Glomerular endothelial cell (primary cell): ENCODE data around the gene NPTXR. TPM values are rescaled to one million over a fixed set of nuclear protein-coding genes. Genes with fewer than 3 reads are reported as not detected.
"Not testable (repeated sequence)": the region's sequence is repeated elsewhere in the genome, so short reads cannot be mapped to it uniquely, and the experiment has no call there.

Experiments used
- DNase-seq: peaks from one replicate; pipeline ENCODE4 v3.0.0-alpha.2; 2011; ENCODE audit warnings: low read depth, low spot score; ENCODE audit errors: extremely low read depth
- total RNA-seq: library from RNA; depleted of rRNA; stranded (reverse); fragments of >200 nt; gene quantifications from 2 replicates; pipeline ENCODE4 v1.2.3, GENCODE V29; 2015

NPTXR gene
- total RNA-seq, 1 donor from 2014 or later, result 3.7 TPM

DNA sequence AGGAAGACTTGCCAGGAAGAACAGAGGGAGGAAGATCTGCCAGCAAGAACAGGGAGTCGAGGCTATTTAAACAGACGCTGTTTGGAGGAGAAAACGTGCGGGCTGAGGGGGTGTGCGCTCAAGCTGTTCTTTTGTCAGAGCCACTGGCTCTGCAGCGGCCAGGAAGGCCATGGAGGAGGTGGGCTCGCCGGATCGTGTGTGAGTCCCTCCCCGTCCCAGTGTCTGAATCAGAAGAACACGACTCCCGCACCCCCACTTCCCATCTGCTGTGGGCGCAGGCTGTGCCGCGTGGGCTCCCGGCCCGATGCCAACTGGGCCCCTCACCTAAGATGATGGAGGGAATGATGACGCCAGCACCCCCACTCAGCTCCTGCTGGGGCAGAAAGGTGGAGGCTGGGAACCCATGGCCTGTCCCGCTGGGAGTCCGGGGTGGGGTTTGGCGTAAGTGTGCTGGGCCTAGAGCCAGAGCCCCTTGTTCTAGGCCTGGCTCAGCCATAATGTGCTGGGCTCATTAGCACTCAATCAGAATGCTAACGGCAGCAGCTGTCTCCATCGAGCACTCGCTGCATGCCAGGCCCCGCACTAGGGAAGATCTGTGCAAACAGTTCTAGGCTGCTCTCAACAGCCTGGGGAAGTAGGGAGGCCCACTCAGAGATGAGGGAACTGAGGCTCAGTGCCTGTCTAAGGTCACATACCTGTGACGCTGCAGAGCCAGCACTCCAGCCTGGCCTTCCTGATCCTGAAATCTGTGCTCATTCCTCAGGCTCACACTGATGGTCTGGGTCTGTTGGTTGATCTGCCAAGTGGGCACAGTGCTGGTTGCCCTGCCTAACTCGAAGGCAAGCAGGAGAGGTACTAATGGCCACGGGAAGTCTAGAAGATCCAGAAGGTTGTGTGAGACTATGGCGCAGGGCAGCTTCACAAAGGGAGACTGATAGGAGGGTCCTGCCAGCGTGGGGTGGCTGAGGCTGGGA lies 11.5 kb downstream of the NPTXR start:
- DNase-seq, result no peak

DNA sequence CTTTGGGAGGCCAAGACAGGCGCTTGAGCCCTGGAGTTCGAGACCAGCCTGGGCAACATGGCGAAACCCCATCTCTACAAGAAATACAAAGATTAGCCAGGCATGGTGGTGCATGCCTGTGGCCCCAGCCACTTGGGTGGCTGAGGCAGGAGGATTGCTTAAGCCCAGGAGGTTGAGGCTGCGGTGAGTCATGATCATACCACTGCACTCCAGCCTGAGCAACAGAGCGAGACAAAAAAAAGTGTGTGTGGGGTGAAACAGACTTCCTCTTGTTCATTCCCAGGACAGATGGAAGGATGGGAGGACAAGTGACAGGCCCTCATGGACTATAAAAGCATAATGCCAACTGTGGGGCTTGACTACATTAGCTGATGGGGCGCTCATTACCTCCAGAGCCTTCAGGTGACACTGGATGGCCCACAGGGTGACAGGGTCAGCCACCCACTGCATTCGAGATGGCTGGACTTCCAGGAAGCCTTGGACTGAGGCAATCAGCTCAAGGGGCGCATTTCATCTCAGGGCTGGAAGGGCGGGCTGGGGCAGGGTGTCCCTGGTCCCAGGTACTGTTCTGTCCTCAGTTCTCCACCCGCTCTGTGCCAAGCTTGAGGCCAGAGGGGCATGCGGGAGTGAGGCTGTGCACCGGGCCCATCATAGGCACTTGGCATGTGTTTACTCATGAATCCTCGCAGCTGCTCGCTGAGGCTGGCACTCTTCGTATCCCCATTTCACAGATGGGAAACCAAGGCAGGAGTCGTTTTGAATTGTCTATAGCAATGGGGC lies 12.5 kb downstream of the NPTXR start:
- no peak for DNase-seq

DNA sequence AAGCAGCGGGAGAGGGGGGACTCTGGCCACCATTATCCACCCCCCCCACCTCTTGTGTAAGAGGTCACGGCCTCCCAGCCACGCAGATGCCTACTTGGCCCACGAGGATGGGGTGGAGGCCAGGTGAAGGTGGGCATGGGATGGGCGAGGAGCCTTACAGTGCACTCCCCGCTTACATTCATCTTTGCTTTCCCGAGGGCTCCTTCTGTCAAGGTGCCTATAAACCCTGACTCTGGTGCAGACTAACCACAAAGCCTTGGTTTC lies 13.1 kb downstream of the NPTXR start:
- DNase-seq, result no peak

DNA sequence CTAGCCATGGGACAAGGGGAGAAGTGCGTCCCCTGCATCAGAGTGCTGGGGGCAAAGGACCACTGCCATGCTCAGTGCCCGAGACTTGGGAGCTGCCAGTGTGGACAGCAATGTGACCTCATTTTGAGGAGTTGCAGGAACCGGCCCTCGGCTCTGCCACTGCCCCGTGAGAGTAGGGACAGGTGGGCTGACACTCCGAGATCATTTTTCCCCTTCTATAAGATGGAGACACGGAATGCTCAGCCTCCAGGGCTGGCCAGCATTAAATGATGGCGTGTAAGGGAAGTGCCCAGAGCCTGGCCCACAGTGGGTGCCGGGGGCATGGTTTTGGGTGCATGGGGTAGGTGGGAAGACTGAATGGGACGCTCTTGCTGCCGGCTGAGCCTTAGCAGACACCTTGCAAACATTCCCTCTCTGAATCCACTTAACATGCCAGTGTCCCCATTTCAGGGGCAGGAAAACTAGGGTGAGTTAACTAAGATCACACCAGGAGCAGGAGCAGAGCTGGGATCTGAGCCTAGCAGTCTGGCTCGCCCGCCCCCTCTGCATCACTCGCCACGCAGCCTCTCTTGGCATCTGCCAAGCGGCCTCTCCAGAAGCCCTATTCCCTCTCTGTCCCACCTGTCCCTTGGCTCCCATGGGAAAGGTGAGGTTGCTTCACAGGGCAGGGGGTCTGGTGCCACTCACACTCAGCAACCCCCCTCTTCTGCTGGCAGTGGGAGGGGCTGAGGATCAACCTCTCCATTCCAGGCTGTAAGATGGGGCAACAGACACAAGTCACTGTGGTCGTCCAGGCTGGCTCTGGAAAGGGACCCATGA lies 13.6 kb downstream of the NPTXR start:
- no peak for DNase-seq

DNA sequence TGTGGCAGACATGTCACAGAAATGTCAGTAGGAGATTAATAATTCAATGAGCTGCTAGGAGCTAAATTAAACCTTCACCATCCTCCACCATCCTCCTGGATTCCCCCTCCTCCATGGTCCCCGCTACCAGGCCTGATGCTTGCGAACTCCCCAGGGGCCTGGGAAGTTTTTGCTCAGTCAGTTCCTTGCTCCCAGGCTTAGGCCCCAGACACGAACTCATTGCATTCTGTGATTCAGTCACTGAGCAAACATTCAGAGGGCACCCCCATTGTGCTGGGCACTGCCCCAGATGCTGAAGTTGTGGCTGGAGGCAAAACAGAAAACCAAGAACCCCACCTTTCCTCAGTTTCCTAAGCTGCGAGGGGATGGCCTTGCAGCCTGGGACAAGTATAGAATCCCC lies 14.3 kb downstream of the NPTXR start:
- no peak for DNase-seq

DNA sequence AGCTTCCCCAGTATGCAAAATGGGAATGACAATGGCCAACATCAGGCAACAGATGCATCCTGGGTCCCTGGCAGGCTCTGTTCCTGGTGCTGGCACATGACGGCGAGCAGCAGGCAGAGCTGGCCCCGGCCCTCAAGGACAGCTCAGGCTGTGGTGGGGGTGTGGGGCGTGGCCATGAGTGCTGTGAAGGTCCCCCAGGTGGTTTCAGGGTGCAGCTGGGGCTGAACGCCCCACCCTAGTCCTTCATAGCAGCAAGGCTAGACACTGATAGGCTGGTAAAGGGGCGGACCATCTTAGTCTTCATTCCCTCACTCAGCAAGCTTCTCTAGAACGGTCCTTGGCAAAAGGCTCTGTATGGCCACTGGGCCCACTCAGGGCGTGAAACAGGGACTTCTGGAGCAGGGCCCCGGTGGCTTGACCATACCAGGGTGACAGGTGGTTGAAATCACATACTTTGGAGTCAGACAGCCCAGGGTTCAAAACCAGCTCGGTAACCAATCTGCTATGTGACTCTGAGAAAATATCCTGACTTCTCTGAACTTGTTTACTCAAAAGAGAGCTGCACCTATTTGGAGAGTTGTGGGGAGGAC lies 15.1 kb downstream of the NPTXR start:
- no peak for DNase-seq

DNA sequence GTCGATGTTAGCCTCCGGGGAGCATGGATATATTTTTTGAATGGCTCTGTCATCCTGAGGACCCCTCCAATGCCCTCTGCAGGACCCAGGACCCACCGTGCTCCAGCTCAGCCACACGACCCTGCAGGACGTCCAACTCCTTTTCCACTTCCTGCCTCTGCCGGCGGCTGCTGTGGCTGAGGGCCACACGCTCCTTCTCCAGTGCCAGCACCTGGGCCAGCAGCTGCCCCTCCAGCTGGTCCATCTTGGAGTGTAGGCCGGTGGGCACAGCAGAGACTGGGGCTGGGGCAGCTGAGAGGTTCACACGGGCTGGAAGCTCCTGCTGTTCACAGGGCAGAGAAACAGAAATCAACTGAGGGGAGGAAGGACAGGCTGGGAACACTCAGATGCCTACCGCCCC lies 15.6 kb downstream of the NPTXR start:
- no peak for DNase-seq

DNA sequence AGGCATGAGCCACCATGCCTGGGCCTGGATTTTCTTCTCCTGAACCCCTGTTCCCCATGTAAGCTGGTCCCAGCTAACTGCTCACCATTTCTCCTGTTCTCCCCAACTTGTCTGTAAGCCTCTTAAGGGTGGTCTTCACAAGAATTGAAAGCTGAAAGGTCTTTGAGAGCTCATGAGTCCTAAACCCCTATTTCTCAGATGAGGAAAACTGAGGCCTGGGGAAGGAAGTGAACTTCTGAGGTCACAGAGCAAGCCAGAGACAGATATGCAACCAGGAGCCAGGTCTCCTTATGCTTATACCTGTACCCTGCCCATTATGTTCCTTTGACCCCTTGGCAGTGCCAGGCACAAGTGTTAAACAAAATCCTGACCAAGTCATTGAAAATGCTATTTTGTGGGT lies 16.3 kb downstream of the NPTXR start:
- DNase-seq, result no peak

DNA sequence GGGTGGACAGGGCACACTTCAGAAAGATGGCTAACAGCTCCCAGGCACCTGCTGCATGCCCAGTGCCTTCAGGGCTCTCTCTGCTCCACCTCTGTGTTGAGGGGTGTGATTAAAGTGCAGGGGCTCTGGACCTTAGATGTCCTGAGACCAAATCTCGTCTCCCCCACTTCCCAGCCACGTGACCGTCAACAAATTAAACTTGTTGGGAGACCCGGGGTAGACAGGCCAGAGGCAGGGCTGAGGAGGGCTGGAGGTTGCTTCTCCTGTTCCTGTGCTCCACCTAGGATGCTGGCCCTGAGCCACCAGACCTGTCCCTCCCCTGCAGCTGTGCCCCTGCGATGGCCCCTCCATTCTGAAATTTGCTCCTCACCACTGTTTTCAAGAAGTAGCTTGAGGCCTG lies 17.0 kb downstream of the NPTXR start:
- no peak for DNase-seq

DNA sequence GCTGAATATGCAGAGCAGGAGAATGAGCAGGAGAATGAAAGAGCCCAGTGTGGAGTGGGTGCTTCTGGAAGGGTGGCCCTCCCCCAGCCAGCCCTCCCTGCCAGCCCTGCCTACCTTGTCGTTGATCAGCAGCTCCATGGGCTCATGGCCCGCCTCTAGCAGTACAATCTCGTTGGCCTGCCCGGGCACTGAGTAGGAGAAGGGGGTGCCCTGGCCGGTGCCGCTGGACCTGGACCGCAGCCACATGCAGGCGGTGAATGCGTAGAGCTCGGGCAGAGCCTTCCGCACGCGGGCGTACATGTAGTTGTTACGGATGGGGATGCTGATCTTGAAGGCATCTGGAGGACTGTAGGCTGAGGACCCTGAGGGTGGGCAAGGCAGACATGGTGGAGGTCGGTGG lies 17.4 kb downstream of the NPTXR start:
- DNase-seq, result no peak

DNA sequence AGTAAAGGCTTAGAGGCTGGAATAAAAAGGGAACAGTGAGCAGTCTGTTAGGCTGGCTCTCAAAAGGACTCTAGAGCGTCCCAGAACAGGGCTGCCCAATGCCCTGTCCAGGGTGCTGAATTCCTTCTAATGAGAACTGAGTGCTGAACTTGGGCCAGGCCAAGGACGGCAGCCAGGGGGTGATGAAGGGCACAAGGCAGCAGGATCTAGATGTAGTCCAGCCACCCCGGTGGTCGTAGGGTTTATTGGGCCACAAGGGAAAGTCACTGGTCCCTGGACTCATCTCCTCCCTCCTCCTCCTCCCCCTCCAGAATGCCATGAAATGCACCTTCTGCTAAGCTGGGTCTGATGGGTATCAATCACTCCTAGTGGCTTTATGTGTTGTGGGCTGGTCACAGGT lies 19.2 kb downstream of the NPTXR start:
- peak; percentile 37 for DNase-seq

DNA sequence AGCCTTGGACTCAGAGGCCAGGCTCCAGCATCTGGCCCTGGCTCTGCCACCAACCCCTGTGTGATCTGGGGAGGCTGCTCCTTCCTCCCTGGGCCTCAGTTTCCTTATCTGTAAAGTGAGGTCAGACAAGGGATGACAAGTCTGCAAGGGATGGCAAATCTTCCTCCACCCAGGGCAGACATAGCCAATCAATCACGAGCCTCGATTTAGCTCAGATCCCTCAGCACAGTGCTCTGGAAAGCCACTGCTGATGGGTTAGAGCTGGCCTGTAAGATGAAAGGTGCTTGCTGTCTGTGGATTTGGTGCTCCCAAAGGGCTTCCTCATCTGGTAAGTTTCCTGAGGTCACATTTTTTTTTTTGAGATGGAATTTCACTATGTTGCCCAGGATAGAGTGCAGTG lies 20.2 kb downstream of the NPTXR start:
- DNase-seq, result no peak

DNA sequence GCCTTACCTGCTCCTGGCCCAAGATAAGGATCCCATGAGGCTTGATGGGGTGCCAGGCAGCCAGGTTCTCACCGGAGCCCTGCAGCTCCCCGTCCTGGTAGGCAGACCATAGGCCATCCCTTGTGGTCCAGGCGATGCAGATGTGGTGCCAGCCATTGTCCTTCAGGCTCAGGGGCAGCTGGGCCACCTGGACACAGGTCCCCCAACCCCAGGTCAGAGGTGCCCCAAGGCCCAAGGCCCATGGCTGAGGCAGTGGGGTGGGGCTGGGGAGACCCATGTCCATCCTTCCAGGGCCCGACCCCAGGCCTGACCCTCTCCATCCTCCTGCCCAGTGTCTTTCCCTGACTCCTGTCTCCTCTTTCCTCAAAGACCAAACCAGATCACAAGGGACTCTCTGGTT lies 20.8 kb downstream of the NPTXR start:
- DNase-seq, result no peak

DNA sequence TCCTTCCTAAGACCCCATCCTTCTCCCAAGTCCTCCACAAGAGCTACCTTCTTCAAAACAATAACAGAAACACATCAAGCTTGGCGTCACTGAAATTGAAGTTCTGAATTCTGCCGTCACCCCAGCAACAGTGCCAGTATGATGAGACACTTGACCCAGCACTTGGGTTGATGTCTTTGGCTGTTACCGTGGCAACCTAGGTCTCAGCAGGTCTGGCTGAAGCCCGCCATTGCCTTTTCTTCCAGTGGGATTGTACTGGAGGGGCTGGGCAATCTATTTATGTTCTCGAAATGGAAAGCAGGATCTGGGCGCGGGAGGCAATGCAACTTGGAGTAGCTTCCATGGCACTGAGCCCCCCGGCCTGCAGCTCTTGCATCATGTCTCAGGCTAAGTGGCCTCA lies 23.8 kb downstream of the NPTXR start:
- no peak for DNase-seq

DNA sequence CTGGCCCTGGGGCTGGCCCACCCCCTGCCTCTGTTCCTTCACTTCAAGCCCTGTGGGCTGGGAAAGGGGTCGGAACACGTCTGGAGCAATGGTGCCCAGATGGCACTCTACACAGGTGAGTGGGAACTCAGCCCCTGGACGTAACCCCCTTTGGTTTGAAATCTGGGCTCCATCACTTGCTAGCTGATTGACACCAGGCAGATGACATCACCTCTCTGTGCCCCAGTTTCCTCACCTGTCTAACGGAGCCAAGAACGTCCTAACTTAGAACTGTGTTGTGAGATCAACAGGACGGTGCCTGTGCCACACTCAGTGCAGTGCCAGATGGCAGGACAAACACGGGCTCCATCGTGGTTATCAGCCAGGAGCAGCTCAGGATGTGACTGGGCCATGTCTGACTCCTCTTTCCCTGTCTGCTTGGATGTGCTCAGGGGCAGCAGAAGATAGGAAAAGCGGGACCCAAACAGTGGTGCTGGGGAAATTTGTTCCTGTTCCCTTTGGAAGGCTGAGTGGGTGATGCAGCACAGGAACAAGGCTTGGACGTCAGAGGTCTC lies 24.4 kb downstream of the NPTXR start:
- DNase-seq, result no peak

DNA sequence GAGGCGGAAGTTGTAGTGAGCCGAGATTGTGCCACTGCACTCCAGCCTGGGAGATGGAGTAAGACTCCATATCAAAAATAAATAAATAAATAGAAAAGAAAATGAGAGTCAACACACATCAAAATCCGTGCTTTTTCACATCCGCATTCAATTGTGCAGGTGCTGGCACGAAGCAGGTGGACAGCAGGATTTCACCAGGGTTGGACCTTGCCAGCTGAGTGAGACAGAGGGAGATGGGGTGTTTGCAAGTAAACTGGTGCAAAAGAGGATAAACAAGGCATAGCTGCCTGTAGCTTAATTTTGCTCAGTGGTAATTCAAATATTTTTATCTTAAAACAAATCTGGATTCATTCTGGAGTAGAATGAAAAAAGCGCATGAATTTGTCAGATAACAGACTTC lies 26.6 kb downstream of the NPTXR start:
- no peak for DNase-seq

DNA sequence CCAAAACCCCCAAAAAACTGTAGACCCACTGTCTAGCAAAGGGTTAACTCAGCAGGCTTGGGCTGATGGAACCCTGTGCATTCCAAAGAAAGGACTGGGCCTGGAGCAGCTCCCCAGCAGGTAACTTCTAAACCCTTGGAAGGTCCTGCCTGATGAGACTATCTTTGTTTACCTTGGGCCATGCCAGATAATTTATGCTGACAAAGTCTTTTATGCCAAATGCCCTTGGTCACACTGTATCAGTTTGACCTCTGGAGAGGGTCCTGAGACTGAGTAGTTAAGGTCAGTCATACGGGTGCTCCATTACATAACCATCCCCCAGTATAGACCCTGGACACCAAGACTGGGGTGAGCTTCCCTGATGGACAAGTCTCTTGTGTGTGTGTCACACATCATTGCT lies 28.0 kb downstream of the NPTXR start:
- no peak for DNase-seq

DNA sequence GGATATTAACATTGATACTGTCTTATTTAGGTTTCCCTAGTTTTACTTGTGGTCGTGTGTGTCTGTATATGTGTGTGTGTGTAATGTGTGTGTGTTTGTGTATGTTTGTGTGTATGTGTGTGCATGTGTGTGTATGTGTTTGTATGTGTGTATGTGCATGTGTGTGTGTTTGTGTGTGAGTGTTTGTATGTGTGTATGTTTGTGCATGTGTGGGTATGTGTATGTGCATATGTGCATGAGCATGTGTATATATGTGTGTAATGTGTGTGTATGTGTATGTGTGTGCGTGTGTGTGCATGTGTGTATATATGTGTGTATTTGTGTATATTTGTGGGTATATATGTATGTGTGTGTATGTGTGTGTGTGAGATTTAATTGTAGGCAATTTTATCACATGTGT lies 32.6 kb downstream of the NPTXR start:
- no peak for DNase-seq

DNA sequence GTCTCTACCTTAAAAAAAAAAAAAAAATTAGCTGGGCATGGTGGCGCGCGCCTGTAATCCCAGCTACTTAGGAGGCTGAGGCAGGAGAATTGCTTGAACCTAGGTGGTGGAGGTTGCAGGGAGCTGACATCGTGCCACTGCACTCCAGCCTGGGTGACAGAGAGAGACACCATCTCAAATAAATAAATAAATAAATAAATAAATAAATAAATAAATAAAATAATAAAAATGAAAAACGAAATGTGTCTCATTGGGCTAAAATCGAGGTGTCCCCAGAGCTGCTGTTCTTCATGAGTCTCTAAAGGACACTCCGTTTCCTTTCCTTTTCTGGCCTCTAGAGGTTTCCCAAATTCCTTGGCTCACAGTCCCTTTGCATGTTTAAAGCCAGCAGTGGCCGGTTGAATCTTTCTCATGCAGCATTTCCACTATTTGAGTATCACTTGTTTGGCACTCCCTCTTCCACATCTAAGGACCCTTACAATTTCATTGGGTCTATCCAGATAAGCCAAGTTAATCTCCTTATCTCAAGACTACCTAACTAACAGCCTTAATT lies 38.7 kb downstream of the NPTXR start:
- DNase-seq, result not testable (repeated sequence)

DNA sequence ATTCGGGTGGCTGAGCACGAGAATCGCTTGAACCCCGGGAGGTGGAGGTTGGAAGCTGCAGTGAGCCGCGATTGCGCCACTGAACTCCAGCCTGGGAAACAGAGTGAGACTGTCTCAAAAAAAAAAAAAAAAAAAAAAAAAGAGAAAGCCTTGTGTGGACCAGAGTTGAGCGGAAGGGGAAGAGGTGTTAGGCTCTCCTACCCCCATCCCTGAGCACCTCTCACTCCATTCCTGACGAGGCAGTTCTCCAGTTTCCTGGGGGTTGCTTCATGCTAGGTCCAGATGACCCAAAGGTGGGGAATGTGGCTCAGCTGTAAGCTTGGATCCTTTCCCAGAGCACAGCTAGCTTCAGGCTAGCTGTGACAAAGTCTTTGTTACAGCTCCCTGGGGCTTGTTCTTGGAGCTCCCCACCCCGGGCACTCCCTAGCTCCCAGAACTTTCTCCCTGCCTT lies 41.1 kb downstream of the NPTXR start:
- DNase-seq, result no peak
